ENCODE data around the gene DENND5B.
A peak's percentile ranks its signal among the peaks of the same experiment; 100 is the strongest.
"Not testable (repeated sequence)": the region's sequence is repeated elsewhere in the genome, so short reads cannot be mapped to it uniquely, and the experiment has no call there.

The DENND5B gene

GRCh38 chr12:31589904-31590641 lies 863 bp downstream of the DENND5B start:
- no peak for DNase-seq

- no peak for DNase-seq
These were observed 1.4 kb downstream of the DENND5B start for GRCh38 chr12:31589598-31589903.

- DNase-seq: no peak
These were observed 2.0 kb downstream of the DENND5B start for GRCh38 chr12:31588976-31589375.

- no peak for DNase-seq
These were observed 4.2 kb downstream of the DENND5B start for GRCh38 chr12:31586728-31587127.

GRCh38 chr12:31585895-31586294 lies 5.0 kb downstream of the DENND5B start:
- DNase-seq: no peak

- peak; percentile 19 for DNase-seq
These were observed 5.7 kb downstream of the DENND5B start for GRCh38 chr12:31585271-31585670.

GRCh38 chr12:31584782-31585181 lies 6.2 kb downstream of the DENND5B start:
- DNase-seq: peak; percentile 52

- DNase-seq: no peak
These were observed 7.1 kb downstream of the DENND5B start for GRCh38 chr12:31583878-31584277.

- no peak for DNase-seq
These were observed 8.8 kb downstream of the DENND5B start for GRCh38 chr12:31582155-31582554.

GRCh38 chr12:31578632-31579031 lies 12.3 kb downstream of the DENND5B start:
- DNase-seq: peak; percentile 87

GRCh38 chr12:31574803-31575575 lies 15.9 kb downstream of the DENND5B start:
- DNase-seq: no peak

GRCh38 chr12:31574367-31574766 lies 16.6 kb downstream of the DENND5B start:
- DNase-seq: not testable (repeated sequence)

GRCh38 chr12:31572900-31573600 lies 17.9 kb downstream of the DENND5B start:
- no peak for DNase-seq

- no peak for DNase-seq
These were observed 20.1 kb downstream of the DENND5B start for GRCh38 chr12:31570880-31571279.

GRCh38 chr12:31569517-31569916 lies 21.4 kb downstream of the DENND5B start:
- not testable (repeated sequence) for DNase-seq

- no peak for DNase-seq
These were observed 22.4 kb downstream of the DENND5B start for GRCh38 chr12:31568498-31568897.

GRCh38 chr12:31567029-31567428 lies 23.9 kb downstream of the DENND5B start:
- no peak for DNase-seq

- DNase-seq: no peak
These were observed 24.4 kb downstream of the DENND5B start for GRCh38 chr12:31566547-31566946.

GRCh38 chr12:31562594-31563328 lies 28.2 kb downstream of the DENND5B start:
- DNase-seq: no peak

GRCh38 chr12:31560516-31560915 lies 30.4 kb downstream of the DENND5B start:
- DNase-seq: no peak

GRCh38 chr12:31558521-31558920 lies 32.4 kb downstream of the DENND5B start:
- DNase-seq: no peak

GRCh38 chr12:31557707-31558106 lies 33.2 kb downstream of the DENND5B start:
- DNase-seq: no peak

GRCh38 chr12:31555466-31555865 lies 35.5 kb downstream of the DENND5B start:
- DNase-seq: not testable (repeated sequence)
